HL-60 (cell line): Measurements from ENCODE around the gene PTPMT1.

Source experiments
- GABPA ChIP-seq: IDR thresholded peaks from 2 replicates; pipeline ENCODE4 v1.6.1; 2012; ENCODE audit warnings: low read depth
- POLR2AphosphoS5 ChIP-seq: IDR thresholded peaks from 2 replicates; pipeline ENCODE4 v1.6.1; 2012; ENCODE audit warnings: low read depth
- SPI1 ChIP-seq: IDR thresholded peaks from 2 replicates; pipeline ENCODE4 v1.6.1; 2012; ENCODE audit warnings: low read depth, mild to moderate bottlenecking, borderline replicate concordance
- TF ChIP-seq, protein P1 (sequence below): IDR thresholded peaks from one replicate; pipeline ENCODE4 v1.5.1; 2011; ENCODE audit warnings: low read length, control low read depth, inconsistent platforms; ENCODE audit not compliant: insufficient read depth
- TF ChIP-seq, protein P2 (sequence below): IDR thresholded peaks from 2 replicates; pipeline ENCODE4 v1.6.1; 2012; ENCODE audit warnings: low read depth; ENCODE audit not compliant: insufficient replicate concordance

DNA sequence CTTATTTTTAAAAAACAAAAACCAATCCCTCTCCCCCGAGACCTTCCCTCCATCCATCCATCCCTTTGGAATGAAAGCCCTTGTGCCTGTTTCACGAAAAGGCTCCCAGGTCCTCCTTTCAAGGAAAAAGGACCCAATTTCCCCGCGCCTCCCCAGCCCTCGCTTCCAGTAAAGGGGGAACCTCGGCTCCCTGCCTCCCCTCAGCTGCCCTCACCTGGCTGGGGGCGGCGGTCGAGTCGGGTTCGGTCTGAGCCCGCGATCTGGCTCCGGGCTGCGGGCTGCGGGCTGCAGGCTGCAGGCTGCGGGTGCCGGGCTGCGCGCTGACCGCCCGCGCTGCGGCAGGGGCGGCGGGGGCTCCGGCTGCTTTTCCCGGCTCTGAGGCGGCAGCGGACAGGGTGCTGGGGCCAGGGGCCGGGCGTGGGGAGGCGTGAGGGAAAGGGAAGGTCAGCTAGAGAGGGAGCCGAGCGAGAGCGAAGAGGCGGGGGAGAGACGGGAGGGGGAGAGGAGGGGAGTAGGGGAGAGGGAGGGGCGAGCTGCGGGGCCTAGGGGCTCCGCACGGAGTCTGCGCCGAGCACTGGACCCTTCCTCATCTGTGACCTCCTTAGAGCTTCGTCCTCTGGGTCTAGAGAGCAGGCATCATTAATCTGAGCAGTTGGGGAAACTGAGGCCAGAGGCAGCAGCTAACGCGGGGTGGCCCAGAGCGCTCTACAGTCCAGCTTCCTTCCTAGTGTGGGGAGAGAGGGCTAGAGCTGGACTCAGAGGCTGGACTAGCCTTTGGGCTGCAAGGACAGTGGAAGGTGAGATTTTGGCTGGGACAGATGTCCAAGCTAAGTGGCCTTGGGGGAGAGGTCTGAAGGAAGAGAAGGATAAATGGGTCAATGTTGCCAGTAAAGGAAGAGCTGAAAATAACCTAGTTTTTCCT lies 28.8 kb downstream of the PTPMT1 start, which contains the start of gene C1QTNF4:
- no peak for TF ChIP-seq GABPA
- TF ChIP-seq POLR2AphosphoS5: no peak
- TF ChIP-seq, protein P1, sequence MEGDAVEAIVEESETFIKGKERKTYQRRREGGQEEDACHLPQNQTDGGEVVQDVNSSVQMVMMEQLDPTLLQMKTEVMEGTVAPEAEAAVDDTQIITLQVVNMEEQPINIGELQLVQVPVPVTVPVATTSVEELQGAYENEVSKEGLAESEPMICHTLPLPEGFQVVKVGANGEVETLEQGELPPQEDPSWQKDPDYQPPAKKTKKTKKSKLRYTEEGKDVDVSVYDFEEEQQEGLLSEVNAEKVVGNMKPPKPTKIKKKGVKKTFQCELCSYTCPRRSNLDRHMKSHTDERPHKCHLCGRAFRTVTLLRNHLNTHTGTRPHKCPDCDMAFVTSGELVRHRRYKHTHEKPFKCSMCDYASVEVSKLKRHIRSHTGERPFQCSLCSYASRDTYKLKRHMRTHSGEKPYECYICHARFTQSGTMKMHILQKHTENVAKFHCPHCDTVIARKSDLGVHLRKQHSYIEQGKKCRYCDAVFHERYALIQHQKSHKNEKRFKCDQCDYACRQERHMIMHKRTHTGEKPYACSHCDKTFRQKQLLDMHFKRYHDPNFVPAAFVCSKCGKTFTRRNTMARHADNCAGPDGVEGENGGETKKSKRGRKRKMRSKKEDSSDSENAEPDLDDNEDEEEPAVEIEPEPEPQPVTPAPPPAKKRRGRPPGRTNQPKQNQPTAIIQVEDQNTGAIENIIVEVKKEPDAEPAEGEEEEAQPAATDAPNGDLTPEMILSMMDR: no peak
- TF ChIP-seq, protein P2, sequence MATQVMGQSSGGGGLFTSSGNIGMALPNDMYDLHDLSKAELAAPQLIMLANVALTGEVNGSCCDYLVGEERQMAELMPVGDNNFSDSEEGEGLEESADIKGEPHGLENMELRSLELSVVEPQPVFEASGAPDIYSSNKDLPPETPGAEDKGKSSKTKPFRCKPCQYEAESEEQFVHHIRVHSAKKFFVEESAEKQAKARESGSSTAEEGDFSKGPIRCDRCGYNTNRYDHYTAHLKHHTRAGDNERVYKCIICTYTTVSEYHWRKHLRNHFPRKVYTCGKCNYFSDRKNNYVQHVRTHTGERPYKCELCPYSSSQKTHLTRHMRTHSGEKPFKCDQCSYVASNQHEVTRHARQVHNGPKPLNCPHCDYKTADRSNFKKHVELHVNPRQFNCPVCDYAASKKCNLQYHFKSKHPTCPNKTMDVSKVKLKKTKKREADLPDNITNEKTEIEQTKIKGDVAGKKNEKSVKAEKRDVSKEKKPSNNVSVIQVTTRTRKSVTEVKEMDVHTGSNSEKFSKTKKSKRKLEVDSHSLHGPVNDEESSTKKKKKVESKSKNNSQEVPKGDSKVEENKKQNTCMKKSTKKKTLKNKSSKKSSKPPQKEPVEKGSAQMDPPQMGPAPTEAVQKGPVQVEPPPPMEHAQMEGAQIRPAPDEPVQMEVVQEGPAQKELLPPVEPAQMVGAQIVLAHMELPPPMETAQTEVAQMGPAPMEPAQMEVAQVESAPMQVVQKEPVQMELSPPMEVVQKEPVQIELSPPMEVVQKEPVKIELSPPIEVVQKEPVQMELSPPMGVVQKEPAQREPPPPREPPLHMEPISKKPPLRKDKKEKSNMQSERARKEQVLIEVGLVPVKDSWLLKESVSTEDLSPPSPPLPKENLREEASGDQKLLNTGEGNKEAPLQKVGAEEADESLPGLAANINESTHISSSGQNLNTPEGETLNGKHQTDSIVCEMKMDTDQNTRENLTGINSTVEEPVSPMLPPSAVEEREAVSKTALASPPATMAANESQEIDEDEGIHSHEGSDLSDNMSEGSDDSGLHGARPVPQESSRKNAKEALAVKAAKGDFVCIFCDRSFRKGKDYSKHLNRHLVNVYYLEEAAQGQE: no peak
- no peak for TF ChIP-seq SPI1
